MM.1S (cell line): Measurements from ENCODE around the gene SUFU.

Experiments used
- DNase-seq: peaks from one replicate; pipeline ENCODE4 v3.0.0-alpha.2; 2015
- H2AFZ ChIP-seq: fragments of 300-600 bp; sonication (generic); 2 replicates; pipeline ENCODE4 v1.6.0; 2016; ENCODE audit warnings: antibody characterized with exemption, low read length
- H3F3A ChIP-seq: fragments of 300-600 bp; sonication (generic); 2 replicates; pipeline ENCODE4 v1.6.1; 2016; ENCODE audit warnings: mild to moderate bottlenecking, antibody characterized with exemption, low read length, moderate library complexity, mixed read lengths; ENCODE audit not compliant: insufficient read depth
- H3K27ac ChIP-seq: fragments of 300-600 bp; sonication (generic); 2 replicates; pipeline ENCODE4 v1.5.1; 2016; ENCODE audit warnings: mild to moderate bottlenecking, low read length
- H3K27me3 ChIP-seq: fragments of 300-600 bp; sonication (generic); replicated peaks from 2 replicates; pipeline ENCODE4 v1.6.0; 2016; ENCODE audit warnings: low read length; ENCODE audit not compliant: insufficient read depth
- H3K36me3 ChIP-seq: fragments of 300-600 bp; sonication (generic); replicated peaks from 2 replicates; pipeline ENCODE4 v1.6.1; 2016; ENCODE audit warnings: mild to moderate bottlenecking, low read length, mixed read lengths; ENCODE audit not compliant: insufficient read depth
- H3K4me1 ChIP-seq: fragments of 300-600 bp; sonication (generic); 2 replicates; pipeline ENCODE4 v1.6.1; 2016; ENCODE audit warnings: low read length, mixed read lengths
- H3K4me2 ChIP-seq: fragments of 300-600 bp; sonication (generic); 2 replicates; pipeline ENCODE4 v1.6.0; 2016; ENCODE audit warnings: low read depth, low read length
- H3K4me3 ChIP-seq: fragments of 300-600 bp; sonication (generic); 2 replicates; pipeline ENCODE4 v1.5.1; 2016; ENCODE audit warnings: low read length, mixed read lengths
- H3K79me2 ChIP-seq: fragments of 300-600 bp; sonication (generic); 2 replicates; pipeline ENCODE4 v1.6.1; 2016; ENCODE audit warnings: mixed run types, low read length, mixed read lengths
- H3K9ac ChIP-seq: fragments of 300-600 bp; sonication (generic); 2 replicates; pipeline ENCODE4 v1.6.1; 2016; ENCODE audit warnings: low read length, mixed read lengths
- H3K9me2 ChIP-seq: fragments of 300-600 bp; sonication (generic); replicated peaks from 2 replicates; pipeline ENCODE4 v1.6.1; 2016; ENCODE audit warnings: mild to moderate bottlenecking, low read length, mixed read lengths; ENCODE audit not compliant: insufficient read depth
- H3K9me3 ChIP-seq: fragments of 300-600 bp; sonication (generic); replicated peaks from 2 replicates; pipeline ENCODE4 v1.6.1; 2016; ENCODE audit warnings: mild to moderate bottlenecking, low read length, mixed read lengths; ENCODE audit not compliant: insufficient read depth
- H4K20me1 ChIP-seq: fragments of 300-600 bp; sonication (generic); 2 replicates; pipeline ENCODE4 v1.6.1; 2016; ENCODE audit warnings: mild to moderate bottlenecking, low read length, moderate library complexity, mixed read lengths; ENCODE audit not compliant: insufficient read depth
- CTCF ChIP-seq: fragments of 300-600 bp; sonication (generic); IDR thresholded peaks from 2 replicates; pipeline ENCODE4 v1.5.1; 2016; ENCODE audit warnings: antibody characterized with exemption, low read length, mixed read lengths
- EZH2 ChIP-seq: fragments of 300-600 bp; sonication (generic); optimal IDR thresholded peaks from 2 replicates; pipeline ENCODE3; 2017; ENCODE audit warnings: low read depth, mild to moderate bottlenecking, antibody characterized with exemption, low read length, mixed read lengths
- EZH2phosphoT487 ChIP-seq: fragments of 300-600 bp; sonication (generic); IDR thresholded peaks from 2 replicates; pipeline ENCODE4 v1.6.1; 2018; ENCODE audit warnings: antibody characterized with exemption, low read length

The SUFU gene

GRCh38 chr10:102651455-102652169 is 147.8 kb downstream of the SUFU start:
- Histone ChIP-seq H3K9me2 (no peaks in the 10 kb centered on the region), H3K4me2 (peak overlapping the region; percentile 10; the same call in 1 of the 2 replicates), H3K36me3 (no peaks in the 10 kb centered on the region), H3K9ac (no peak overlapping the region), H3K79me2 (peaks cover 99% of the 10 kb centered on the region), H3F3A (peaks cover 6% of the 10 kb centered on the region; the same call in 1 of the 2 replicates), H3K4me1 (peaks cover 55% of the 10 kb centered on the region), H3K27me3 (no peaks in the 10 kb centered on the region), H3K4me3 (no peak overlapping the region), H3K27ac (peak overlapping the region; percentile 66; the same call in 1 of the 2 replicates), H3K9me3 (no peaks in the 10 kb centered on the region), H2AFZ (no peak overlapping the region), H4K20me1 (peaks cover 35% of the 10 kb centered on the region)
- peak; percentile 3 for DNase-seq
- TF ChIP-seq EZH2phosphoT487 (no peak), CTCF (no peak), EZH2 (no peak)

GRCh38 chr10:102652170-102652916 is 148.6 kb downstream of the SUFU start:
- H3K36me3 ChIP-seq = no peaks in the 10 kb centered on the region

GRCh38 chr10:102653060-102653459 is 149.3 kb downstream of the SUFU start:
- no peaks in the 10 kb centered on the region for H3K27me3 ChIP-seq
- TF ChIP-seq EZH2 (no peak), CTCF (no peak), EZH2phosphoT487 (no peak)
- H3K27ac ChIP-seq = peak overlapping the region; percentile 12; the same call in 1 of the 2 replicates
- DNase-seq = peak; percentile 2
- no peak overlapping the region for H3K4me3 ChIP-seq
- H2AFZ ChIP-seq = no peak overlapping the region
- H3F3A ChIP-seq = peaks cover 6% of the 10 kb centered on the region; the same call in 1 of the 2 replicates
- H3K79me2 ChIP-seq = peaks cover 86% of the 10 kb centered on the region
- no peak overlapping the region for H3K9ac ChIP-seq
- no peaks in the 10 kb centered on the region for H3K9me2 ChIP-seq
- H4K20me1 ChIP-seq = peaks cover 32% of the 10 kb centered on the region
- no peaks in the 10 kb centered on the region for H3K9me3 ChIP-seq
- H3K4me2 ChIP-seq = no peak overlapping the region
- no peaks in the 10 kb centered on the region for H3K36me3 ChIP-seq
- peaks cover 41% of the 10 kb centered on the region for H3K4me1 ChIP-seq

More at GRCh38 chr10:102652170-102652916, 148.6 kb downstream of the SUFU start:
- Histone ChIP-seq H3K9ac (no peak overlapping the region), H4K20me1 (peaks cover 35% of the 10 kb centered on the region), H3K4me3 (no peak overlapping the region), H2AFZ (no peak overlapping the region), H3K27ac (peak overlapping the region; percentile 66; the same call in 1 of the 2 replicates), H3K27me3 (no peaks in the 10 kb centered on the region), H3K9me2 (no peaks in the 10 kb centered on the region), H3K79me2 (peaks cover 93% of the 10 kb centered on the region), H3K4me1 (peaks cover 48% of the 10 kb centered on the region), H3F3A (peaks cover 6% of the 10 kb centered on the region; the same call in 1 of the 2 replicates), H3K9me3 (no peaks in the 10 kb centered on the region), H3K4me2 (peak overlapping the region; percentile 10; the same call in 1 of the 2 replicates)
- DNase-seq = peak; percentile 5
- TF ChIP-seq CTCF (no peak), EZH2 (no peak), EZH2phosphoT487 (no peak)
